Measurements from ENCODE around the gene MZB1. TPM values are rescaled to one million over a fixed set of nuclear protein-coding genes. Genes with fewer than 3 reads are reported as not detected.

MZB1 gene
- total RNA-seq, 1 experiment from 2014 or later: 1.1 TPM

DNA sequence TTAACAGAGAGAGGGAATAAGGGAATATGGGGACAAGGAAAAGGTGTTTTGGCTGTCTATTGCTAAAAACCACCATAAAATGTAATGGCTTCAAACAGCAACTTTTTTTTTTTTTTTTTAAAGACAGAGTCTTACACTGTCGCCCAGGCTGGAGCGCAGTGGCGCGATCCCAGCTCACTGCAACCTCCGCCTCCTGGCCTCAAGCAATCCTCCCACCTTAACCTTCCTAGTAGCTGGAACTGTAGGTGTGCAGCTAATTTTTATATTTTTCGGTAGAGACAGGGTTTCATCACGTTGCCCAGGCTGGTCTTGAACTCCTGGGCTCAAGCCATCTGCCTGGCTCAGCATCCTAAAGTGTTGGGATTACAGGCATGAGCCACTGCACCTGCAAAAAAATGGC is 18.5 kb upstream of the MZB1 start (continued):
- TF ChIP-seq ZNF532 (CRISPR knock-in tag; IDR thresholded peaks at IDR 0.05; ENCODE audit: borderline replicate concordance) (no peak), ZNF138 (CRISPR knock-in tag; conservative IDR thresholded peaks at IDR 0.05) (no peak), EMX1 (CRISPR knock-in tag; IDR thresholded peaks at IDR 0.05) (no peak), ATF1 (CRISPR knock-in tag; IDR thresholded peaks at IDR 0.05) (no peak), GRHL2 (CRISPR knock-in tag; IDR thresholded peaks at IDR 0.05; ENCODE audit: insufficient replicate concordance, severe bottlenecking) (no peak), FOXJ3 (CRISPR knock-in tag; IDR thresholded peaks at IDR 0.05; ENCODE audit: borderline replicate concordance) (no peak), E2F5 (CRISPR knock-in tag; IDR thresholded peaks at IDR 0.05) (no peak), E2F1 (CRISPR knock-in tag; IDR thresholded peaks at IDR 0.05) (no peak)
- TF ChIP-seq, protein P1, sequence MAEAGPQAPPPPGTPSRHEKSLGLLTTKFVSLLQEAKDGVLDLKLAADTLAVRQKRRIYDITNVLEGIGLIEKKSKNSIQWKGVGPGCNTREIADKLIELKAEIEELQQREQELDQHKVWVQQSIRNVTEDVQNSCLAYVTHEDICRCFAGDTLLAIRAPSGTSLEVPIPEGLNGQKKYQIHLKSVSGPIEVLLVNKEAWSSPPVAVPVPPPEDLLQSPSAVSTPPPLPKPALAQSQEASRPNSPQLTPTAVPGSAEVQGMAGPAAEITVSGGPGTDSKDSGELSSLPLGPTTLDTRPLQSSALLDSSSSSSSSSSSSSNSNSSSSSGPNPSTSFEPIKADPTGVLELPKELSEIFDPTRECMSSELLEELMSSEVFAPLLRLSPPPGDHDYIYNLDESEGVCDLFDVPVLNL (CRISPR knock-in tag; IDR thresholded peaks at IDR 0.05; ENCODE audit: borderline replicate concordance, low read depth): no peak

DNA sequence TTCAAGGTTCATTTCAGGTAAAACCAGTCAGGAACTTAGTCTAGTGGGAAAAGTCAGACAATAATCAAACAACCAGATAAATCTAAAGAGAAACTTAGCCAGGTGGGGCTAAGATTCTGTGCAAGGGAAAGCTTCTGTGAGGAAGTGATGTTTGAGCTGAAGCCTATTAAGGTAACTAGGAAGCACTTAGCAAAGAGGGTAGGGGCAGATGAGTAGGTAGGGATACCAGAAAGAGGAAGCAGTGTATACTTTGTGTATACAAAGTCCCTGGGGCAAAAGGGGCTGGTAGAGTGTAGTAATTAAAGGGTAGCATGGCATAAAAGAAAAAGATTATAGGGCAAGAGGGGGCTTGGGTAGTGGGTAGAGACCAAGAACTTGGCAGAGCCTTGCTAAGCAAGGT is 17.8 kb upstream of the MZB1 start:
- POLR2A ChIA-PET: no interaction called here
- Mint-ChIP-seq H3K27ac (no peak overlapping the region), H3K9me3 (no peaks in the 10 kb centered on the region), H3K4me1 (peaks cover 16% of the 10 kb centered on the region), H3K27me3 (ENCODE audit: low read depth) (no peaks in the 10 kb centered on the region), H3K4me3 (no peak overlapping the region), H3K36me3 (no peaks in the 10 kb centered on the region)
- ATAC-seq: no peak
- DNase-seq (ENCODE audit: low spot score): no peak
- CTCF ChIA-PET: interaction anchor here (1.1 to 1.2 kb wide), 2 partner anchors 15 kb away, joined by 3 read pairs; no protein-coding TSS in a partner anchor
- TF ChIP-seq ETV6 (CRISPR knock-in tag; IDR thresholded peaks at IDR 0.05): no peak
- no peak for TF ChIP-seq CDX4 (CRISPR knock-in tag; IDR thresholded peaks at IDR 0.05; ENCODE audit: borderline replicate concordance)
- no peak for TF ChIP-seq HMGA2 (CRISPR knock-in tag; IDR thresholded peaks at IDR 0.05)
- no peak for TF ChIP-seq ZNF396 (CRISPR knock-in tag; IDR thresholded peaks at IDR 0.05; ENCODE audit: borderline replicate concordance)
- no peak for TF ChIP-seq SOX15 (CRISPR knock-in tag; IDR thresholded peaks at IDR 0.05)
- TF ChIP-seq JAZF1 (CRISPR knock-in tag; IDR thresholded peaks at IDR 0.05): no peak
- no peak for TF ChIP-seq ZNF232 (CRISPR knock-in tag; IDR thresholded peaks at IDR 0.05)
- TF ChIP-seq ZNF532 (CRISPR knock-in tag; IDR thresholded peaks at IDR 0.05; ENCODE audit: borderline replicate concordance): no peak
- TF ChIP-seq, protein P2, sequence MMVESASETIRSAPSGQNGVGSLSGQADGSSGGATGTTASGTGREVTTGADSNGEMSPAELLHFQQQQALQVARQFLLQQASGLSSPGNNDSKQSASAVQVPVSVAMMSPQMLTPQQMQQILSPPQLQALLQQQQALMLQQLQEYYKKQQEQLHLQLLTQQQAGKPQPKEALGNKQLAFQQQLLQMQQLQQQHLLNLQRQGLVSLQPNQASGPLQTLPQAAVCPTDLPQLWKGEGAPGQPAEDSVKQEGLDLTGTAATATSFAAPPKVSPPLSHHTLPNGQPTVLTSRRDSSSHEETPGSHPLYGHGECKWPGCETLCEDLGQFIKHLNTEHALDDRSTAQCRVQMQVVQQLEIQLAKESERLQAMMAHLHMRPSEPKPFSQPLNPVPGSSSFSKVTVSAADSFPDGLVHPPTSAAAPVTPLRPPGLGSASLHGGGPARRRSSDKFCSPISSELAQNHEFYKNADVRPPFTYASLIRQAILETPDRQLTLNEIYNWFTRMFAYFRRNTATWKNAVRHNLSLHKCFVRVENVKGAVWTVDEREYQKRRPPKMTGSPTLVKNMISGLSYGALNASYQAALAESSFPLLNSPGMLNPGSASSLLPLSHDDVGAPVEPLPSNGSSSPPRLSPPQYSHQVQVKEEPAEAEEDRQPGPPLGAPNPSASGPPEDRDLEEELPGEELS (CRISPR knock-in tag; IDR thresholded peaks at IDR 0.05): no peak
- no peak for TF ChIP-seq CBFB (CRISPR knock-in tag; IDR thresholded peaks at IDR 0.05; ENCODE audit: low read depth)
- TF ChIP-seq NR2C2 (CRISPR knock-in tag; IDR thresholded peaks at IDR 0.05): no peak
- TF ChIP-seq GRHL2 (CRISPR knock-in tag; IDR thresholded peaks at IDR 0.05; ENCODE audit: insufficient replicate concordance, severe bottlenecking): no peak
- TF ChIP-seq SMAD4 (CRISPR knock-in tag; IDR thresholded peaks at IDR 0.05): no peak
- TF ChIP-seq RORB (CRISPR knock-in tag; IDR thresholded peaks at IDR 0.05): no peak
- no peak for TF ChIP-seq TEAD4 (CRISPR knock-in tag; IDR thresholded peaks at IDR 0.05)

All from WTC11 (cell line).